Endothelial cell of umbilical vein (primary cell): ENCODE measurements around the gene CCDC195. TPM values are rescaled to one million over a fixed set of nuclear protein-coding genes. Genes with fewer than 3 reads are reported as not detected.

Experiments used
- BruUV-seq: library from RNA; stranded (reverse); fragments of 400-500 nt; replicated peaks from 2 replicates; lab custom pipeline; 2021; lab: Mats Ljungman, UMichigan
- CTCF ChIA-PET: fragments of 300-600, 350-600 bp; sonication (Branson Sonifier 250); formaldehyde crosslinking; loops from one replicate; lab custom pipeline; 2021; ENCODE audit warnings: antibody characterized with exemption, inconsistent platforms; lab: Charles Lee
- POLR2A ChIA-PET: fragments of 300-600, 350-600 bp; sonication (Branson Sonifier 250); formaldehyde crosslinking; loops from one replicate; lab custom pipeline; 2021; ENCODE audit warnings: antibody characterized with exemption, inconsistent platforms; lab: Charles Lee
- DNase-seq: peaks from one replicate; pipeline ENCODE4 v3.0.0-alpha.2; 2011; ENCODE audit warnings: low read depth, low spot score
- FAIRE-seq: peaks from 2 replicates; lab custom pipeline; 2011; peaks lifted over from hg19 to GRCh38; lab: Jason Lieb, UNC
- H2AFZ ChIP-seq: 2 replicates; pipeline ENCODE4 v1.6.0; 2012; ENCODE audit warnings: low read depth, low read length, control low read depth, inconsistent platforms
- H3K27ac ChIP-seq: 2 replicates; pipeline ENCODE4 v1.5.1; 2011; ENCODE audit warnings: low read depth, mild to moderate bottlenecking, control low read depth, low read length, moderate library complexity; ENCODE audit not compliant: insufficient read depth
- H3K27me3 ChIP-seq, 2 experiments: 2 replicates each; pipeline versions ENCODE4 v1.6.0 to v1.6.1; 2011; ENCODE audit warnings: low read length in 2 of 2, mixed read lengths in 1 of 2; ENCODE audit not compliant: control insufficient read depth in 2 of 2, insufficient read depth in 2 of 2
- H3K36me3 ChIP-seq, 2 experiments: 2 replicates in 1 of 2; 3 replicates in 1 of 2; pipeline ENCODE4 v1.5.1; 2011; ENCODE audit warnings: low read length in 2 of 2, mild to moderate bottlenecking in 1 of 2, moderate library complexity in 1 of 2; ENCODE audit not compliant: control insufficient read depth in 2 of 2, insufficient read depth in 2 of 2; ENCODE audit errors: extremely low read depth in 1 of 2
- H3K4me1 ChIP-seq: 3 replicates; pipeline ENCODE4 v1.5.1; 2011; ENCODE audit warnings: mild to moderate bottlenecking, low read length; ENCODE audit not compliant: control insufficient read depth, insufficient read depth; ENCODE audit errors: extremely low read depth
- H3K4me2 ChIP-seq: 2 replicates; pipeline ENCODE4 v1.6.1; 2011; ENCODE audit warnings: low read length, control low read depth, mixed read lengths; ENCODE audit not compliant: insufficient read depth
- H3K4me3 ChIP-seq, 3 experiments: fragments of 200-600 bp in 1 of 3; sonication (generic), shearing (Covaris generic) in 1 of 3; replicated peaks in 1 of 3; 2 replicates each; pipeline ENCODE4 v1.5.1; 2011 to 2016; ENCODE audit warnings: control low read depth in 3 of 3, low read length in 3 of 3, mild to moderate bottlenecking in 2 of 3, inconsistent platforms in 1 of 3, low read depth in 1 of 3, moderate library complexity in 1 of 3; ENCODE audit not compliant: insufficient read depth in 1 of 3
- H3K79me2 ChIP-seq: 2 replicates; pipeline ENCODE4 v1.6.0; 2012; ENCODE audit warnings: low read length, inconsistent platforms; ENCODE audit not compliant: control insufficient read depth, insufficient read depth
- H3K9ac ChIP-seq: replicated peaks from 2 replicates; pipeline ENCODE3; 2011; ENCODE audit warnings: low read length, control low read depth; ENCODE audit not compliant: insufficient read depth; ENCODE audit errors: extremely low read depth
- H3K9me1 ChIP-seq: replicated peaks from 3 replicates; pipeline ENCODE4 v1.6.0; 2011; ENCODE audit warnings: mild to moderate bottlenecking, low read length; ENCODE audit not compliant: control insufficient read depth, insufficient read depth; ENCODE audit errors: extremely low read depth
- H3K9me3 ChIP-seq: replicated peaks from 2 replicates; pipeline ENCODE4 v1.5.1; 2012; ENCODE audit warnings: low read length, inconsistent platforms; ENCODE audit not compliant: control insufficient read depth, insufficient read depth
- H4K20me1 ChIP-seq: replicated peaks from 2 replicates; pipeline ENCODE3; 2011; ENCODE audit warnings: mild to moderate bottlenecking, low read length; ENCODE audit not compliant: control insufficient read depth, insufficient read depth; ENCODE audit errors: extremely low read depth
- CTCF ChIP-seq, 2 donors: IDR thresholded peaks; 1 replicate in 1 of 2; 2 replicates in 1 of 2; pipeline ENCODE4 v1.5.1; 2011; ENCODE audit warnings: low read length in 2 of 2, mild to moderate bottlenecking in 2 of 2, moderate library complexity in 2 of 2, control low read depth in 1 of 2, inconsistent platforms in 1 of 2, low read depth in 1 of 2; ENCODE audit not compliant: insufficient read depth in 1 of 2; ENCODE audit errors: extremely low read depth in 1 of 2
- EZH2 ChIP-seq: IDR thresholded peaks from 2 replicates; pipeline ENCODE4 v1.6.1; 2012; ENCODE audit warnings: borderline replicate concordance, low read depth, mild to moderate bottlenecking, moderate library complexity, low read length, inconsistent platforms; ENCODE audit not compliant: severe bottlenecking
- FOS ChIP-seq: IDR thresholded peaks from 2 replicates; pipeline ENCODE4 v1.6.1; 2011; ENCODE audit warnings: mild to moderate bottlenecking, low read length, moderate library complexity, borderline replicate concordance; ENCODE audit not compliant: insufficient read depth
- GATA2 ChIP-seq: IDR thresholded peaks from 2 replicates; pipeline ENCODE4 v1.7.0; 2011; ENCODE audit warnings: low read depth, mild to moderate bottlenecking, moderate library complexity, mixed read lengths, low read length; ENCODE audit not compliant: insufficient read length, insufficient read depth
- JUN ChIP-seq: IDR thresholded peaks from 2 replicates; pipeline ENCODE4 v1.6.1; 2011; ENCODE audit warnings: borderline replicate concordance, low read depth; ENCODE audit not compliant: insufficient read length, insufficient read depth
- MAX ChIP-seq: IDR thresholded peaks from 2 replicates; pipeline ENCODE4 v1.6.1; 2011; ENCODE audit not compliant: insufficient read depth, insufficient read length
- MYC ChIP-seq: IDR thresholded peaks from one replicate; pipeline ENCODE4 v1.6.1; 2011; ENCODE audit warnings: mild to moderate bottlenecking, low read depth, low read length
- POLR2AphosphoS5 ChIP-seq: IDR thresholded peaks from 2 replicates; pipeline ENCODE4 v1.6.1; 2012; ENCODE audit warnings: low read depth, mild to moderate bottlenecking, control low read depth, low read length, moderate library complexity; ENCODE audit not compliant: insufficient read depth
- dilution Hi-C: fragments of 300-500 bp; cut with MboI; formaldehyde crosslinking; loops from one replicate; pipeline ENCODE4 v1.15.0; 2019; ENCODE audit warnings: low sequenced_read_pairs; ENCODE audit not compliant: extremely low pct_ligation_motif_present
- intact Hi-C: fragments of 100-400 bp; cut with micrococcal nuclease; formaldehyde crosslinking; loops from one replicate; pipeline ENCODE4 v1.10.0; 2022
- polyA plus RNA-seq, 4 experiments: library from polyadenylated mRNA; depleted of rRNA in 3 of 4; stranded (reverse) in 3 of 4; unstranded in 1 of 4; fragments of >200 nt; gene quantifications; 2 replicates each; pipeline versions ENCODE4 v1.2.1 to v1.2.3, GENCODE V29; 2011 to 2012; ENCODE audit warnings: missing spikeins in 1 of 4
- total RNA-seq: library from RNA; stranded (reverse); gene quantifications from 2 replicates; pipeline ENCODE4 v1.2.3, GENCODE V29; 2021

CCDC195 gene
- total and polyA plus RNA-seq, 2 donors (not counting 3 experiments of a cell fraction or from before 2014, with no cell fraction given), result not detected

- Histone ChIP-seq H3K9ac (no peak overlapping the region), H3K27ac (no peak overlapping the region), H3K9me1 (no peaks in the 10 kb centered on the region), H4K20me1 (no peaks in the 10 kb centered on the region), H3K4me1 (no peaks in the 10 kb centered on the region), H3K36me3 (no peaks in the 10 kb centered on the region), H3K27me3 (no peaks in the 10 kb centered on the region), H3K9me3 (no peaks in the 10 kb centered on the region), H2AFZ (no peak overlapping the region), H3K4me3 (no peak overlapping the region), H3K79me2 (no peaks in the 10 kb centered on the region), H3K4me2 (no peak overlapping the region)
- FAIRE-seq (no peak), DNase-seq (no peak)
- POLR2A ChIA-PET, result no interaction called here
- intact Hi-C loops, result no loop called here
- dilution Hi-C loops, result no loop called here
- no TSS peak for BruUV-seq
- CTCF ChIA-PET, result no interaction called here
- TF ChIP-seq JUN (no peak), POLR2AphosphoS5 (no peak), EZH2 (no peak), CTCF (IDR thresholded peaks at IDR 0.05; ENCODE audit: extremely low read depth in 1 of 2, insufficient read depth in 1 of 2, low read depth in 1 of 2, low read length in 2 of 2) (no peak), MYC (no peak), MAX (no peak), GATA2 (no peak), FOS (no peak)
These were observed 20.1 kb upstream of the CCDC195 start for GRCh38 chr2:224736227-224736626.
